ENCODE results near the gene CDON.

CDON gene

GRCh38 chr11:125955856-125956255, 106.8 kb downstream of the CDON start:
- Histone ChIP-seq H3K79me2 (ENCODE audit: control insufficient read depth, insufficient read depth, low read length, unreplicated experiment) (no peaks in the 10 kb centered on the region), H2AFZ (ENCODE audit: low read length, unreplicated experiment) (no peak overlapping the region), H3K27ac (ENCODE audit: low read depth, low read length) (no peak overlapping the region), H3K4me1 (ENCODE audit: control insufficient read depth, insufficient read depth, low read length, unreplicated experiment) (peaks cover 9% of the 10 kb centered on the region), H3K36me3 (ENCODE audit: insufficient read depth, low read length) (no peaks in the 10 kb centered on the region), H3K27me3 (ENCODE audit: insufficient read depth, low read length) (no peaks in the 10 kb centered on the region), H3K4me3 (ENCODE audit: low read depth, low read length) (no peak overlapping the region)

GRCh38 chr11:125954945-125955640, 107.6 kb downstream of the CDON start:
- Histone ChIP-seq H2AFZ (ENCODE audit: low read length, unreplicated experiment) (no peak overlapping the region), H3K79me2 (ENCODE audit: control insufficient read depth, insufficient read depth, low read length, unreplicated experiment) (no peaks in the 10 kb centered on the region), H3K36me3 (ENCODE audit: insufficient read depth, low read length) (no peaks in the 10 kb centered on the region), H3K27me3 (ENCODE audit: insufficient read depth, low read length) (no peaks in the 10 kb centered on the region), H3K4me3 (ENCODE audit: low read depth, low read length) (no peak overlapping the region), H3K4me1 (ENCODE audit: control insufficient read depth, insufficient read depth, low read length, unreplicated experiment) (peaks cover 9% of the 10 kb centered on the region), H3K27ac (ENCODE audit: low read depth, low read length) (no peak overlapping the region)

- no peak overlapping the region for H3K27ac ChIP-seq (ENCODE audit: low read depth, low read length)
- H3K4me3 ChIP-seq (ENCODE audit: low read depth, low read length) = no peak overlapping the region
- no peaks in the 10 kb centered on the region for H3K27me3 ChIP-seq (ENCODE audit: insufficient read depth, low read length)
- H3K36me3 ChIP-seq (ENCODE audit: insufficient read depth, low read length) = no peaks in the 10 kb centered on the region
- peaks cover 9% of the 10 kb centered on the region for H3K4me1 ChIP-seq (ENCODE audit: control insufficient read depth, insufficient read depth, low read length, unreplicated experiment)
- no peak overlapping the region for H2AFZ ChIP-seq (ENCODE audit: low read length, unreplicated experiment)
- no peaks in the 10 kb centered on the region for H3K79me2 ChIP-seq (ENCODE audit: control insufficient read depth, insufficient read depth, low read length, unreplicated experiment)
Measured at GRCh38 chr11:125954123-125954944, 108.3 kb downstream of the CDON start.

- no peaks in the 10 kb centered on the region for H3K27me3 ChIP-seq (ENCODE audit: insufficient read depth, low read length)
- H3K36me3 ChIP-seq (ENCODE audit: insufficient read depth, low read length) = no peaks in the 10 kb centered on the region
- no peak overlapping the region for H3K27ac ChIP-seq (ENCODE audit: low read depth, low read length)
- H3K4me3 ChIP-seq (ENCODE audit: low read depth, low read length) = no peak overlapping the region
- no peaks in the 10 kb centered on the region for H3K79me2 ChIP-seq (ENCODE audit: control insufficient read depth, insufficient read depth, low read length, unreplicated experiment)
- H3K4me1 ChIP-seq (ENCODE audit: control insufficient read depth, insufficient read depth, low read length, unreplicated experiment) = peaks cover 9% of the 10 kb centered on the region
- no peak overlapping the region for H2AFZ ChIP-seq (ENCODE audit: low read length, unreplicated experiment)
Measured at GRCh38 chr11:125953401-125953935, 109.2 kb downstream of the CDON start.

GRCh38 chr11:125952973-125953372, 109.7 kb downstream of the CDON start:
- no peaks in the 10 kb centered on the region for H3K79me2 ChIP-seq (ENCODE audit: control insufficient read depth, insufficient read depth, low read length, unreplicated experiment)
- peaks cover 9% of the 10 kb centered on the region for H3K4me1 ChIP-seq (ENCODE audit: control insufficient read depth, insufficient read depth, low read length, unreplicated experiment)
- H2AFZ ChIP-seq (ENCODE audit: low read length, unreplicated experiment) = no peak overlapping the region
- no peaks in the 10 kb centered on the region for H3K27me3 ChIP-seq (ENCODE audit: insufficient read depth, low read length)
- no peak overlapping the region for H3K4me3 ChIP-seq (ENCODE audit: low read depth, low read length)
- no peaks in the 10 kb centered on the region for H3K36me3 ChIP-seq (ENCODE audit: insufficient read depth, low read length)
- H3K27ac ChIP-seq (ENCODE audit: low read depth, low read length) = no peak overlapping the region

- Histone ChIP-seq H3K79me2 (ENCODE audit: control insufficient read depth, insufficient read depth, low read length, unreplicated experiment) (no peaks in the 10 kb centered on the region), H3K27ac (ENCODE audit: low read depth, low read length) (no peak overlapping the region), H3K36me3 (ENCODE audit: insufficient read depth, low read length) (no peaks in the 10 kb centered on the region), H2AFZ (ENCODE audit: low read length, unreplicated experiment) (no peak overlapping the region), H3K4me1 (ENCODE audit: control insufficient read depth, insufficient read depth, low read length, unreplicated experiment) (peaks cover 9% of the 10 kb centered on the region), H3K4me3 (ENCODE audit: low read depth, low read length) (no peak overlapping the region), H3K27me3 (ENCODE audit: insufficient read depth, low read length) (no peaks in the 10 kb centered on the region)
Measured at GRCh38 chr11:125952559-125952958, 110.1 kb downstream of the CDON start.

GRCh38 chr11:125951731-125952130, 110.9 kb downstream of the CDON start:
- H3K36me3 ChIP-seq (ENCODE audit: insufficient read depth, low read length) = no peaks in the 10 kb centered on the region
- H3K27me3 ChIP-seq (ENCODE audit: insufficient read depth, low read length) = no peaks in the 10 kb centered on the region
- peaks cover 9% of the 10 kb centered on the region for H3K4me1 ChIP-seq (ENCODE audit: control insufficient read depth, insufficient read depth, low read length, unreplicated experiment)
- no peaks in the 10 kb centered on the region for H3K79me2 ChIP-seq (ENCODE audit: control insufficient read depth, insufficient read depth, low read length, unreplicated experiment)
- H2AFZ ChIP-seq (ENCODE audit: low read length, unreplicated experiment) = no peak overlapping the region
- H3K27ac ChIP-seq (ENCODE audit: low read depth, low read length) = no peak overlapping the region
- H3K4me3 ChIP-seq (ENCODE audit: low read depth, low read length) = no peak overlapping the region

- Histone ChIP-seq H3K27me3 (ENCODE audit: insufficient read depth, low read length) (no peaks in the 10 kb centered on the region), H3K79me2 (ENCODE audit: control insufficient read depth, insufficient read depth, low read length, unreplicated experiment) (no peaks in the 10 kb centered on the region), H3K36me3 (ENCODE audit: insufficient read depth, low read length) (no peaks in the 10 kb centered on the region), H3K4me1 (ENCODE audit: control insufficient read depth, insufficient read depth, low read length, unreplicated experiment) (peaks cover 9% of the 10 kb centered on the region), H2AFZ (ENCODE audit: low read length, unreplicated experiment) (no peak overlapping the region), H3K4me3 (ENCODE audit: low read depth, low read length) (no peak overlapping the region), H3K27ac (ENCODE audit: low read depth, low read length) (no peak overlapping the region)
Measured at GRCh38 chr11:125950696-125951651, 111.7 kb downstream of the CDON start.

- Histone ChIP-seq H2AFZ (ENCODE audit: low read length, unreplicated experiment) (no peak overlapping the region), H3K4me3 (ENCODE audit: low read depth, low read length) (no peak overlapping the region), H3K4me1 (ENCODE audit: control insufficient read depth, insufficient read depth, low read length, unreplicated experiment) (peaks cover 9% of the 10 kb centered on the region), H3K27ac (ENCODE audit: low read depth, low read length) (no peak overlapping the region), H3K27me3 (ENCODE audit: insufficient read depth, low read length) (no peaks in the 10 kb centered on the region), H3K36me3 (ENCODE audit: insufficient read depth, low read length) (no peaks in the 10 kb centered on the region), H3K79me2 (ENCODE audit: control insufficient read depth, insufficient read depth, low read length, unreplicated experiment) (no peaks in the 10 kb centered on the region)
Measured at GRCh38 chr11:125950178-125950490, 112.5 kb downstream of the CDON start.
